Peyer's patch (tissue), 4 donors: ENCODE measurements around the gene FAM193A. TPM values are rescaled to one million over a fixed set of nuclear protein-coding genes. Genes with fewer than 3 reads are reported as not detected.

ENCODE experiments used
- DNase-seq, 3 donors: peaks; one replicate each; pipeline ENCODE4 v3.0.0-alpha.2; 2017 to 2019
- H3K27ac ChIP-seq, 4 donors: fragments of 200-600 bp; sonication (generic); one replicate each; pipeline ENCODE4 v1.5.1; 2016 to 2019
- H3K27me3 ChIP-seq, 2 donors: fragments of 200-600 bp; sonication (generic); one replicate each; pipeline ENCODE4 v1.5.1; 2019
- H3K36me3 ChIP-seq, 3 donors: fragments of 200-600 bp; sonication (generic); one replicate each; pipeline ENCODE4 v1.5.1; 2016 to 2019
- H3K4me1 ChIP-seq, 4 donors: fragments of 200-600 bp; sonication (generic); one replicate each; pipeline ENCODE4 v1.5.1; 2016 to 2019
- H3K4me3 ChIP-seq, 4 donors: fragments of 200-600 bp; sonication (generic); 1 replicate in 3 of 4; 2 replicates in 1 of 4; pipeline ENCODE4 v1.5.1; 2016 to 2019; ENCODE audit warnings: mild to moderate bottlenecking in 1 of 4
- H3K9me3 ChIP-seq, 4 donors: fragments of 200-600 bp; sonication (generic); one replicate each; pipeline ENCODE4 v1.5.1; 2016 to 2019; ENCODE audit warnings: mild to moderate bottlenecking in 1 of 4
- CTCF ChIP-seq, 6 experiments: fragments of 450-650 bp in 4 of 6; fragments of 200-600 bp in 2 of 6; sonication (generic) in 1 of 6; IDR thresholded peaks; one replicate each; pipeline ENCODE4 v1.5.1; 2017 to 2019; ENCODE audit warnings: antibody characterized with exemption in 6 of 6, mild to moderate bottlenecking in 3 of 6, moderate library complexity in 1 of 6
- POLR2A ChIP-seq, 2 donors: fragments of 450-650 bp; IDR thresholded peaks; one replicate each; pipeline ENCODE4 v1.5.1; 2017; ENCODE audit warnings: antibody characterized with exemption in 2 of 2, mild to moderate bottlenecking in 2 of 2, moderate library complexity in 2 of 2
- total RNA-seq, 4 donors: library from RNA; depleted of rRNA; stranded (reverse); fragments of >200 nt; gene quantifications; one replicate each; pipeline ENCODE4 v1.1.0, GENCODE V29; 2016

The FAM193A gene
- total RNA-seq, 4 donors from 2014 or later, result 38.2 to 77.6 (median 51.2) TPM

- no peak for DNase-seq
- Histone ChIP-seq H3K27ac (no peak overlapping the region), H3K27me3 (no peaks in the 10 kb centered on the region), H3K36me3 (peaks cover 0 to 55% (median 0%) of the 10 kb centered on the region in 3 donors), H3K4me3 (no peak overlapping the region), H3K9me3 (no peaks in the 10 kb centered on the region), H3K4me1 (no peaks in the 10 kb centered on the region)
- TF ChIP-seq CTCF (IDR thresholded peaks at IDR 0.05), result no peak
- no peak for TF ChIP-seq POLR2A (IDR thresholded peaks at IDR 0.05)
Measured at GRCh38 chr4:2729533-2729875, 193.1 kb downstream of the FAM193A start.

GRCh38 chr4:2731907-2732317, 195.5 kb downstream of the FAM193A start:
- Histone ChIP-seq H3K27ac (no peak overlapping the region), H3K4me1 (no peaks in the 10 kb centered on the region)
- no peak for DNase-seq

GRCh38 chr4:2732526-2732925, 196.1 kb downstream of the FAM193A start:
- H3K4me3 ChIP-seq, result no peak overlapping the region
- TF ChIP-seq POLR2A (IDR thresholded peaks at IDR 0.05) (no peak), CTCF (IDR thresholded peaks at IDR 0.05) (no peak)
- H3K4me1 ChIP-seq, result no peaks in the 10 kb centered on the region
- no peaks in the 10 kb centered on the region for H3K27me3 ChIP-seq
- DNase-seq, result no peak
- H3K9me3 ChIP-seq, result no peaks in the 10 kb centered on the region
- H3K36me3 ChIP-seq, result peaks cover 0 to 43% (median 0%) of the 10 kb centered on the region in 3 donors
- no peak overlapping the region for H3K27ac ChIP-seq

More at GRCh38 chr4:2731907-2732317, 195.5 kb downstream of the FAM193A start:
- no peaks in the 10 kb centered on the region for H3K27me3 ChIP-seq
- H3K4me3 ChIP-seq, result no peak overlapping the region
- peaks cover 0 to 48% (median 0%) of the 10 kb centered on the region in 3 donors for H3K36me3 ChIP-seq
- TF ChIP-seq POLR2A (IDR thresholded peaks at IDR 0.05) (no peak), CTCF (IDR thresholded peaks at IDR 0.05) (no peak)
- no peaks in the 10 kb centered on the region for H3K9me3 ChIP-seq

- Histone ChIP-seq H3K36me3 (peaks cover 0 to 43% (median 0%) of the 10 kb centered on the region in 3 donors), H3K4me3 (no peak overlapping the region), H3K27me3 (no peaks in the 10 kb centered on the region), H3K4me1 (no peaks in the 10 kb centered on the region), H3K9me3 (no peaks in the 10 kb centered on the region), H3K27ac (no peak overlapping the region)
- no peak for TF ChIP-seq POLR2A (IDR thresholded peaks at IDR 0.05)
- no peak for TF ChIP-seq CTCF (IDR thresholded peaks at IDR 0.05)
- no peak for DNase-seq
Measured at GRCh38 chr4:2733001-2733843, 196.8 kb downstream of the FAM193A start.

GRCh38 chr4:2733844-2734574, 197.6 kb downstream of the FAM193A start:
- Histone ChIP-seq H3K9me3 (no peaks in the 10 kb centered on the region), H3K4me3 (no peak overlapping the region), H3K36me3 (peaks cover 0 to 42% (median 0%) of the 10 kb centered on the region in 3 donors), H3K4me1 (no peaks in the 10 kb centered on the region), H3K27ac (no peak overlapping the region), H3K27me3 (no peaks in the 10 kb centered on the region)
- no peak for DNase-seq
- TF ChIP-seq POLR2A (IDR thresholded peaks at IDR 0.05), result no peak
- no peak for TF ChIP-seq CTCF (IDR thresholded peaks at IDR 0.05)
